ENCODE measurements around the gene OPTC.
"Not testable (repeated sequence)": the region's sequence is repeated elsewhere in the genome, so short reads cannot be mapped to it uniquely, and the experiment has no call there.

OPTC gene

DNA sequence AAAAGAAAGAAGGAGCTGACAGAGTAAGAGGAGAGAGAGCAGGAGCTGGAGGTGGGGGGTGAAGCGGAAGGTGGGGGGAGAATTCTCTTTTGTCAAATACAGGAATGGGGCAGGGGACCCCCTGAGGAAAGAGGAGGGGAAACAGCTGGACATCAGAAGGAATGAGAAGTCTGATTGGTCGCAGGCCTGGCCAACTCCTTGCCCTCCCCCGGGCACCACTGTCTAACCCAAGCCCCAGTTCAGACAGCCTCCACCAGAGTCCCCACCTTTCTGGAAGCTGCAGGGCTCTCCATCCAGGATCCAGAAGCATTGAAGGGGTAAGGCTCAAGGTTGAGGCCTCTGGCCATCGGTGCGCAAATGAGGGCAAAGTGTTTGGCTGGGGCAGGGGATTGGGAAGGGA lies at the start of gene OPTC:
Gene OPTC (plus strand): TSS at position 253 of the 400 bp plus-strand sequence. CDS start 1,853 bp downstream, outside the sequence.
- no peak for DNase-seq

GRCh38 chr1:203444171-203444576 lies 49.8 kb upstream of the OPTC start:
- no peak for DNase-seq

DNA sequence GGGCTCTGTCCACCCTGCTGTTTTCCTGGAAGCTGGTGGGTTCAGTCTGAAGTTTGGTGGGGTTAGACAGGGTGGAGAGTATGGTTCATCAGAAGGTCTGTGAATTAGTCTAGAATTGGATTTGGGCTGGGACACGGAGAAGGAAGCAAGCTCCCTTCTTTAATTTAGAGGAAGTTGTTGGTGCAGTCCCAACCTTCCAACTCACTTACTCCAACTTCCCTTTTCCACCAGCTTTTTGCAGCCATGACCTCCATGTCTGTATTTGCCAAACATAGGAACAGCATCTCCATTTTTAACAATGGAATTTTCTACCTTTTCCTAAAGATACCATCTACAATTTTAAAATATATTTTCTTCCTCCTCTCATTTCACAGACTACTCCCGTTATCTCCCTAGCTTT lies 46.8 kb upstream of the OPTC start:
- DNase-seq, result no peak

DNA sequence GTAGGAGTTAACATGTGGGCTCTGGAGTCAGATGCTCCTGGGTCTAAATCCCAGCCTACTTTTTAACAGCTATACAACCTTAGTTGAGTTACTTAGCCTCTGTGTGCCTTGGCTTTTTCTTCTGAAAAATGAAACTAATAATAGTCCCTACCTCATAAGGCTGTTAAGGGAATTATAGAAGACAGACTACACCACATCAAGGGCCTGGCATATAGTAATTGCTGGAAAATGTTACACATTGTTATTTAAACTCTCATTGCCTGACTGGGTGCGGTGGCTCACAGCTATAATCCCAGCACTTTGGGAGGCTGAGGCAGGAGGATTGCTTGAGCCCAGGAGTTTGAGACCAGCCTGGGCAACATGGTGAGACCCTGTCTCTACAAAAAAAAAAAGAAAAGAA lies 46.4 kb upstream of the OPTC start:
- DNase-seq, result not testable (repeated sequence)

DNA sequence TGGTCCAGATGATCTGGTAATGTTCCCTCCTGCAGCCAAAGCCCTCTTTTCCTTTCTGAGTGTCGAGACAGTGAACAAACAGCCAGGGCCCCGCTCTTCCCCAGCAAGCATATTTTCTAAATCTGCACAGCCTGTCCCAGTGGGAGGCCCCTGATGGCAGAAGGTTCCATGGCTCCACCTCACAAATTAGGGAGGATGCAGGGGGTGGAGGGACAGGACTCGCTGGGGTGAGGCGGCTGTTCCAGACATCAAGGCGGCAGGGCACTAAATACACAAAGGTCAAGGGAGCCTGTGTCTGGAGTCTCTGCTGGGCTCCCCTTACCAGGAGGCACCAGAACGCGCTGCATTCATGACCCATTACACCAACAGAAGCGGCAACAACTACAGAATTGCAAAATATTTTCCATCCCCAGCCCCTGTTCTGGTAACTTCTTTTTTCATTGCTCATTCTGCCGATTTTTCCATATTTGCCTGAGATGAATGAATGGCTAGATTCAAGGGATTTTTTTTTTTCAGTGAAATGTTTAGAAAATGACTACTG lies 45.4 kb upstream of the OPTC start:
- no peak for DNase-seq

DNA sequence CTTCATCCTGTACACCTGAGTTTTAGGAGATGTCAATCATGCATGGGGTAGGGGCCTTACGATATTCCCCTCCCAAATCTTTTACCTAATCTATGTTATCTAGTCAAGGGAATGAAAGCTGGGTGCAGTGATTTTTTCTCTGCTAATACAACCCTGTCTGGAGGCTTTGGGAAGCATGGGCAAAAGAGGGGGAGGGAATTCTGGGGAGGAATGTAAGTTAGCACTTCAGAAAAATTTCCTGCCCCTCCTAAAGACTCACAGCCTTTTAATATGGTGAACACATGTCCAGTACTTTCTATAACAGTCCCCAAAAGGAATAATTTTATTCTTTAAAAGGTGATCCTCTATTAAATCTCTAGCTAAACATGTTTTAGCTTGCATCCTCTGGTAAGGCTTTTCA lies 44.0 kb upstream of the OPTC start:
- DNase-seq, result no peak

DNA sequence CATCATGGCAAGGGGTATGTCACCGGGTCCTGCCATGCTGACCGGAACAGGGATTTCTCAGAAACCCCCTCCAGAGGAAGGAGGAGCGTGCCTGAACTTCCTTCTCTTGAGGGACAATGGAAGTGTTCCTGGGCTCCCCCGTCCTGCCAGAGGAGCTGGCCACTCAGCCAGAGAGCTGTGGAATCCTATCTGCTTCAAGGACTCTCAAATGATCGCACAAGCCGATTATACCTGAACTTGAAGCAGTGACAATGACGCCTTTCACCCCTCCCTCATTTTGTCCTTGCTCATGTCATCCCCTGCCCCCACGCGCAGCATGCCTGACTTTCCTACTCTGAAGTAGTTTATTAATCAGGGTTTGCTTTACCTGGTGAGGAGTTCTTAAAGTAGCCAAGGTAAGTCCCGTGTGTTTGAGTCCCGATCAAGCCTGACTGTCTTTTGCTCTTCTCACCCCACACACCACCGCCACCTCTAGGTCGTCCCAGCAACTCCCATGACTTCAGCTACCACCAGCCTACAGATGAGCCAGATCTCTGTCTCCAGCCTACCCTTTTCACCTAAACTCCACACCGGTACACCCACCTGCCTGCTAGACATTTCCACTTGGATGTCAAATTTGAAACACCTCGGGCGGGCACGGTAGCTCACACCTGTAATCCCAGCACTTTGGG lies 43.3 kb upstream of the OPTC start:
- DNase-seq, result no peak

- DNase-seq, result no peak
Observed at GRCh38 chr1:203451836-203452784, 41.8 kb upstream of the OPTC start.

- DNase-seq, result no peak
Observed at GRCh38 chr1:203453016-203453415, 40.9 kb upstream of the OPTC start.

GRCh38 chr1:203453616-203454015 lies 40.3 kb upstream of the OPTC start:
- no peak for DNase-seq

GRCh38 chr1:203454986-203455471 lies 38.9 kb upstream of the OPTC start:
- DNase-seq, result no peak

DNA sequence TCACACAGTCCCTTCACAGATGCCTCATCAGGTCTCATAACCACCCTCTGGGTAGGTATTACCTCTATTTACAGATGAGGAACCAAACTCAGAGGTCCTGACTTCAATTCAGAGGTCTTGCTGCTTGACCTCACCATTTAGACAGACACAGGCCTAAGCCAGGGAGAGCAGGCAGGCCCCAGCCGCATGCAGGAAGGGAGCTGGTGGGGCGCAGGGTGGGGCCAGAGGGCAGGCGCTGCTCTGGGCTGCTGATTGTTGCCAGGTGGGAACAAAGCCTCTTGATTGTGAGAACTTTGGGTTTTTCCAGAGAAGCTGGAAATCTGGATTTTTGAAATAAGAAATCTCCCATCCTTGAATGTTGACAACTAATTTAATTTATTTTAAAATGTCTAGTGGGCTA lies 38.2 kb upstream of the OPTC start:
- no peak for DNase-seq

DNA sequence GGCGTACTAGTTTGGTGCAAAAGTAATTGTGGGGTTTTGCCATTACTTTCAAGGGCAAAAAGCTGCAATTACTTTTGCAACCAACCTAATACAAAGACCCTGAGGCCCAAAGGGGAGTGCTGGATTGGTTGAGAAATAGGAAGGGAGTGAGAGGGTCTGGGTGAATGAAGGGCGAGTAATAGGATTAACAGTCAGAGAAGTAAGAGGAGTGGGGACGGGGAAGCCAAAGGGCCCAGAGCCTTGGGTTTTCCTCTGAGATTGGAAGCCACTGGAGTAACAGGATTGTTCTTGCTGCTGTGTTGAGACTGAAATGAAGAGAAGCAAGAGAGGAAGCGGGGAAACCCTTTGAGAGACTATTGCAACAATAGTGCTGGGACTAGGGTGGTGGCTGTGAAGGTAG lies 37.4 kb upstream of the OPTC start:
- DNase-seq, result no peak

DNA sequence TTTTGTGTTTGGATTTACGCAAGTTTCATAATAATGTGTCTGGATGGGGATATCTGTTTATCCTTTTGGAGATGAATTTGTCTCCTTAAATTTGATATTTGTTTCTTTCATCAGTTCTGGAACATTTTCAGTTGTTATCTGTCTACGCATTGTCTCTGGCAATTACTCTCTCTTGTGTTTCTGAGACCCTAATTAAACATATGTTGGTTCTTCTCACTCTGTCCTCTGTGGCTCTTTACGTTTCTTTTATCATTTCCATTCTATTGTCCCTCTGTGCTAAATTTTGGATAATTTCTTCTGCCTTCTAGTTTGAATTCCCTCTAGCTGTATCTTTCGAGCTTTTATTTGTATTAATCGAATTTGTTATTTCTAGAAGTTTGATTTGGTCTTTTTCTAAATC lies 35.9 kb upstream of the OPTC start:
- no peak for DNase-seq

- no peak for DNase-seq
Observed at GRCh38 chr1:203459671-203460201, 34.2 kb upstream of the OPTC start.

- no peak for DNase-seq
Observed at GRCh38 chr1:203461717-203462116, 32.2 kb upstream of the OPTC start.

- DNase-seq, result no peak
Observed at GRCh38 chr1:203462143-203462542, 31.8 kb upstream of the OPTC start.

GRCh38 chr1:203462878-203463277 lies 31.1 kb upstream of the OPTC start:
- DNase-seq, result no peak

DNA sequence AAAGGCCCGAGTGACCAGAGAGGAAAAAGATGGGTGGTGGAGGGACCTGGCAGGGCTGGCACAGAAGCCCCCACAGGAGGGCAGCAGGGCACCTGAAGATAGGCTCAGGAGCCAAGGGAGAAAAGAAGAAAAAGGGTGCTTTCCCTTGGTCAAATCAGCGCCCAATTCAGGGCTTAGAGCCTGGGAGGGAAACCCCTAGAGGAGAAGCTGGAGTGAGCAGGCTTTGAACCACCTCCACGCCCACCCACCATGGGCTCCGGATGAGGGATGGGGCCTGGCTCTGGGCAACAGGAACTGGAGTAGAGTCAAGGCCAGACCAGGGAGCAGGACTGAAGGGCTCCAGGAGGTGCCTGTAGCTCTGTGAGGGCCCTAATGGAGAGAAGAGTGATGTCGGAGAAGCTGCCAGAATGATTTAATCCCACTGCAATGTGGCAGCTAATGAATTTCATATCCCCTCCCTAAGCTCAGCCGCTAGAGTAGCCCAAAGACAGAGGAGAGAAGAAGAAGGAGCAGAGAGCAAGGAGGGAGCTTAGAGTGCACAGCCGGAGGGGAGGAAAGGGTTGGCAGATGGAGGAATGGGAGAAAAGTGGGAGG lies 30.4 kb upstream of the OPTC start:
- DNase-seq, result no peak

GRCh38 chr1:203464226-203464625 lies 29.7 kb upstream of the OPTC start:
- no peak for DNase-seq

DNA sequence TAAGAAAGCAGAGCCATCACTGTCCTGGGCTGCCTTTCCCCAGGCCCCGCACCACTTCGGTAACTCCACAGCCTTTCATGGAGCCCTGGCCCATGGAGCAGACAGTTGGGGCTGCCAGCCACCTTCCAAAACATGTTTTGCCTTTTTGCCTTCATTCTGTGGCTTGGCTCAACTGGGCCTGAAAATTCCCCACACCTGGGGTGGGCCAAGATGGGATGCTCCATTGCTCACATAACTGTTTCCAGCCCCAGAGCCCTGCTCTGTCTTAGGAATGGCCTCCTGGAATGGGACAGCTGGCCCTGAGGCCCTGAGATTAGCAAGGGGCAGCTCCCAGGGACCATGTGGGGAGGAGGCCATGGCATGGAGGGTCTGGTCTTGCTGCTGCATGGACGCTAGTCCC lies 29.2 kb upstream of the OPTC start:
- no peak for DNase-seq

DNA sequence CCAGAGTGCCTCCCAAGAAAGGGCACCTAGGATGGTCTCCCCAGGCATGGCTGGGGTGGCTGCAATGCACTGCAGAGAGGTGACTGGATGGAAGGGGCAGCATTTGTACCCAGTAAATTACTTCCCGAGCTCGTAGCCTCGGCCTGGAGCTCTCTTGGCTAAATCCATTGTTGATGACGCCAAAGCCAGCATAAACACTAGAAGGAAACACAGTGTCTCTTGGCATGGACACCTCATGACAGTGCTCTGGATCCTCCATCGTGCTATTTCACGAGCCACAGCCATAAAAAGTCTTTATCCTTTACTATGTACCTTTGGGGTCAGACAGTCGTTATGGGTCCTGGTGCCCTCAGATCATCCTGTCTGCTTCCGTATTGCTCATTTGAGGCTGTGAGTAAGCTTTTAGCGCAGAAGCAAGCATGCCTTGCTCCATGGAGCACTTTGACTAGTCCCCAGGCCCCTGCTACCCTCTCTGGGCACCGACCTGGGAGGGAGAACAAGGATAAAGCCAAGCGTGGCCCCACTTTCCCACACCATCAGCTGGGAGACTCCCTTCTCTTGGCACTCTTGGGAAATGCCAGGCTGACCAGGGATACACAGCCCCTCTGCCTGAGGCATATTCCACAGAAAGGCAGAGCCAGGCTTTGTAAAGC lies 28.7 kb upstream of the OPTC start:
- DNase-seq, result no peak

- DNase-seq, result no peak
Observed at GRCh38 chr1:203465948-203466347, 28.0 kb upstream of the OPTC start.

Data from midbrain (tissue), 1 donor.